NCI-H2196 (cell line): ENCODE results near the gene ARHGAP19.

Source experiments
- DNase-seq: peaks from one replicate; lab custom pipeline; 2025; ENCODE audit not compliant: unreplicated experiment; lab: John Stamatoyannopoulos, UW

The ARHGAP19 gene

DNA sequence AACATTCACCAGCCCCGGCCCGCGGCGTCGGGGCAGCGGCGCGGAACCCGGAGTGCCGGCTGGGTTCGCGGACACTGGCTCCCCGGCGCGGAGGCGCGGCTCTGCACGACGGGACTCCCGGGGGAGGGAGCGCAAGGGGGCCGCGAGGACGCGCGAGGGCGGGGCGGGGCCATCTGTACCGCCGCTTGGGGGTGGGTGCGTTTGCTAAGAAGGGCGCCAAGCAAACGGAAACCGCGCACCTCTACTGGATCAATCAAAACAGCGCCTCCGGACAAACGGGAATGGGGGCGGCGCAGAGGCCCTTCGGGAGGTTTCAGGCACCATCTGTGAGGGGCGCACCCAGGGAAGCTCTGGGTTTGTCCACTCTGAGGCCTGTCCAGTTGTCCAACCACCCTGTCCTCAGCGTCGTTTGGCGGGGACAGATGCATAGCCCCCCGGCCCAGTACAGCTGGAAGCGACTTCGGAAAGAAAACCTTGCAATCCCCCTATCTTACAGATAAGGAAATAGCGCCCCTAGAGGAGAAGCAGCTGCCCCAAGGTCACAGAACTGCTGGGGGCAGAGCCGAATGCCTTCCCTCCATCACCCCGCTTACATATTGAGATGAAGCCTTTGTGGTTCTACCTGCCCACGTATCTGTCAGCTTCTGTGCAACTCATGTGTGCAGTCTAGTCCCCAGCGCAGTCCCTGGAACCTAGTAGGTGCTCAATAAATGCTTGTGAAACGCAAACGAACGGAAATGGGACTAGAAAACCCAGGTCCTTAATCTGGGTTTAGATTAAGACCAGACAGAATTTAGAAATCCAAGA is 96.0 kb downstream of the ARHGAP19 start:
- peak; percentile 56 for DNase-seq

- DNase-seq = no peak
Measured at GRCh38 chr10:97195706-97196222, 96.7 kb downstream of the ARHGAP19 start.

DNA sequence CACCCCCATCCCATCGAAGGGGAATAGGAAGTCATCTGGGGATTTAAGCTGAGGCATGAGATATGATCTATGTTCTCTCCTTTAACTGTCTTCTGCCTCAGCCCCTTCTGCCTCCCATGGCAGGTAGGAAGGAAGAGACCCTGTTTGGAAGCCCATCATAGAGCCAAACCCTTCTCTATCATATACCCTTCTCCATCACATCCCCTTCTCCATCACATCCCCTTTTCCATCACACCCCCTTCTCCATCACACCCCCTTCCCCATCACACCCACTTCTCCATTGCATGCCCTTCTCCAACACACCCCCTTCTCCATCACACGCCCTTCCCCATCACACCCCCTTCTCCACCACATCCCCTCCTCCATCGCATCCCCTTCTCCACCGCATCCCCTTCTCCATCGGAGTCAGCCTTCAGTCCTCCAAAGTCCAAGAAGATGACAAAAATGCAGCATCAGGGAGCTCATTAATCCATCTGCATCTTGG is 99.4 kb downstream of the ARHGAP19 start:
- no peak for DNase-seq

GRCh38 chr10:97190450-97190849 is 102.0 kb downstream of the ARHGAP19 start:
- DNase-seq = no peak

DNA sequence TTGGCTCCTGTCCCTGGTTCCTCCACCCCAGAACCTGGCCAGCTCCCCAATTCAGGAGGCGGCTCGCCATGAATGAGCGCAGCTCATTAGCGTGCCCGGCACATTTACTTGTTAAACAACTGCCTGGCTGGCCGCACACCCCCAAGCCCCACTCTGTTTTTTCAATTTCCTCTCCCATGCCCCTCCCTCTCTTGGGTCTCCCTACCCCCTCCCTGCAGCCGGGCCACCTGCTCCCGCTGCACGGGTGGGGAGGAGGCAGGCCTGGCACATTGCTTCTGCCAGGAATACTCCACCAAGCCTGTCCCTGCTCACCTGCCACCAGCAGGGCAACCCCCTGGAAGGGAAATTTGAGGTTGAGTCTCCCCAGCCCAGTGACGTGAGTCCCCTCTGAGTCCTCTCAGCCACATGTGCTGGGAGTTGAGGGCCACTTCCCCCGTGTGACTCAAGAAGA is 104.2 kb downstream of the ARHGAP19 start:
- peak; percentile 64 for DNase-seq

DNA sequence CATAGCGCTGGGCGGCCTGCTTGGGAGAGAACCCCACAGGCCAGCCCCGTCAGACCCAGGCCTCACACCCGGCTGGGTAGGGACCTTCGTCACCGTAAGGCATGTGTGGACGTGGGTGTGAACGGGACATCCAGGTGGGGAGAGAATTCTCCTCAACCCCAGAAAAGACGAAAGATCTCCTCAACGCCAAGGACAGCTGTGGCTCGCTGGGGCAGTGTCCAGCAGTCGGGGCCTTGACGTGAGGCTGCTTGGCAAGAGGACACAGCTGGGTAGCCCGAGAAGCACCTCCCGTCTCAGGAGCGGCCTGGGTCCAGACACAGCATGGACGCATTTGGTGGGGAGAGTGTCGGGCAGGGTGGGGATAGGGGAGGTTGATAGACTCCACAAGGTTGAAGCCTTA is 105.5 kb downstream of the ARHGAP19 start:
- no peak for DNase-seq

GRCh38 chr10:97185326-97186058 is 106.9 kb downstream of the ARHGAP19 start, which contains the start of gene SLIT1:
TSS of gene SLIT1 (minus strand) at chr10:97185959. CDS start at chr10:97185674, 285 bp downstream.
- DNase-seq = peak; percentile 9

DNA sequence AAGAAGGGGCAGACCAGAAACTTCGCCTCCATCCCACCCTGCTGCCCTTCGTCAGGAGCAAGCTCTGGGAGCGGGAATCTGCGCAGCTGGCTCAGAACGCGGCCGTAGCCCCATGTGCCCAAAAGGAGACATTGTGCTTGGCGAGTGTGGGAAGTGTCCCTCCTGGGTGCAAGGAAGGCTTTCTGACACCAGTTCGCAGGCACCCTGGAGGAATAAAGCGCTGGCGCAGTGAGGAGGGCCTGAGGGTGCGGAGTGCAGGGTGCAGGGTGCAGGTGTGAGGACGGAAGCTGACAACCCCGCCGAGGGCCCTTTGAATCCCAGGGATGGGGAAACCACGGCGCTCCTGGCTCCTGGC is 107.5 kb downstream of the ARHGAP19 start:
- no peak for DNase-seq

GRCh38 chr10:97183314-97183713 is 109.1 kb downstream of the ARHGAP19 start:
- no peak for DNase-seq

DNA sequence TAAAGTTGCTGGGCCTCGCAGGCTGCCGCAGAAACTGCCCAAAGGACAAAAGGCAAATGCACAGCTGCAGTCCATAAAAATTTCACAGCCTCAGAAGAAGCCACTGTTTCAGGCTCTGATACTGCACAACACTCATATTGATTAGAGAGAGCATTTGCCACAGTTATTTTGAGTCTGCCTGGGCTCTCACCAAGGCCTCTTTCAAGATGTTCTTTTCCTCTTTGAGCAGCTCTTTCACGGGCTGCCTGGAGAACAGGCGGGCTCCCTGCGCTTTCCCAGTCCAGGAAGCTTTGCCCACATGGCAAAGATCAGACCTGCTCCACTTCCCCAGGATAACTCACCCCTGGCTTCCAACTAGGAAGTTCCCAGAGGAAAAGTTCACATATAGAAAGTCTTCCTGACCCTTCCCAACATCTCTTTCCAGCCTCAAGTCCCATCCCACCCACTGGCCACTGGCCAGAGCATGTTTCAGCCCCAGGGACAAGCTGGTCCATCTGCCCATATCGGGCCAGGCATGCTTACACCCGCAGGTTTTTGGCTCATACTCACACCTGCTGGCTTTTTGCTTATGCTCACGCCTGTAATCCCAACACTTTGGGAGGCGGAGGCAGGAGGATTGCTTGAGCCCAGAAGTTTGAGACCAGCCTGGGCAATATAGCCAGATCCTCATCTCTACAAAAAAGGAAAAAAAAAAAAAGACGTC is 110.0 kb downstream of the ARHGAP19 start:
- no peak for DNase-seq

GRCh38 chr10:97180986-97181385 is 111.5 kb downstream of the ARHGAP19 start:
- no peak for DNase-seq

DNA sequence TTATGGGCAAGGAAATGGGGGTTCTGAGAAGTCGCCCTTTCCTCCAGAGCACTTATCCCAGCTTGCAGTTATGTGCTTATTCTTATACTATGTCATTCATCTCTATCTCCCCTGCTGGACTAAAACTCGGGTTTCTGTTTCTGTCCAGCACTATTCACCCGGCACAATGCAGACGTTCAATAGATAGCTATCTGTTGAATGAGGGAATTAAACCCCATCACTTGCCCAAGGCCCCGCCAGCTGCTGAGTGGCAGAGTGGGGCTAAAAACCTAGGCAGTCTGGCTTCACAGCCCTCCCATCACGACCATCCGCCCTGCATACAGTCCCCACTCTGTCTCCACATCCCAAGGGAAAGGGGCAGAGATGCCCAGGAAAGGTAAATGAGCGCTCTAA is 112.1 kb downstream of the ARHGAP19 start:
- no peak for DNase-seq

GRCh38 chr10:97179731-97180362 is 112.6 kb downstream of the ARHGAP19 start:
- no peak for DNase-seq

GRCh38 chr10:97179311-97179710 is 113.1 kb downstream of the ARHGAP19 start:
- DNase-seq = no peak

DNA sequence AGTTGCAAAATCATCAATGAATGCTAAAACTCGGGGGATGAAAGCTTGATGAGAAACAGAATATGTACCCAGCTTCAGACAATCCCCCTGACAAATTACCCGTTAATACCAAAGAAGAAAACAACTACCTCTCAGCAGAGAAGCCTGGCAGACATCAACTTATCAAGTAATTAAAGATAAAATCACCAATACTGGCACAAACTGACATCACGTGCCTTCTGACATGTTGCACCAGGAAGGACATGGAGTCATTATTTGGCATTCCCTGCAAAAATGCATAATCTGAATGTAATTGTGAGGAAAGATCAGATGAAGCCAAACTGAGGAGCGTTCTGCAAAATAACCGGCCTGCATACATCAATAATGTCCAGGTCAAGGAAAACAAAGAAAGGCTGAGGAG is 114.4 kb downstream of the ARHGAP19 start:
- DNase-seq = no peak

DNA sequence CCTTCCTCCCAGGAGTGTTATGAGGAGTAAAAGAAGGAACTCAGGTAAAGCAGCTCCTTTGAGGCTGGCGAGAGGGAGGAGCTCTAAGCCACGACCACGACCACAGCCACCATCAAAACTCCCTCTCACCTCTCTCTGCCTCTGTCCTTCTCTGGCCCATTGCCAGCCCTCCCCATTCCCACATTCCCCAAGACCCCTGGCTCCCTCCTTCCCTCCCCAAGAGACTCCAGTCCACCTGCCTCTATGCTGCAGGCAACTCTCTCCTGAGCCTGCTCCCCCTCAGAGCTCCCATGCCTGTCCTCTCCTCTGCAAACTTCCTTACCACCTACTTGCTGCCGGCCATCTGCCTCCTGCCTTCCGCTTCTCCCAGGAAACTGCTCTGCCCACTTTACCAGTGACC is 116.2 kb downstream of the ARHGAP19 start:
- no peak for DNase-seq

DNA sequence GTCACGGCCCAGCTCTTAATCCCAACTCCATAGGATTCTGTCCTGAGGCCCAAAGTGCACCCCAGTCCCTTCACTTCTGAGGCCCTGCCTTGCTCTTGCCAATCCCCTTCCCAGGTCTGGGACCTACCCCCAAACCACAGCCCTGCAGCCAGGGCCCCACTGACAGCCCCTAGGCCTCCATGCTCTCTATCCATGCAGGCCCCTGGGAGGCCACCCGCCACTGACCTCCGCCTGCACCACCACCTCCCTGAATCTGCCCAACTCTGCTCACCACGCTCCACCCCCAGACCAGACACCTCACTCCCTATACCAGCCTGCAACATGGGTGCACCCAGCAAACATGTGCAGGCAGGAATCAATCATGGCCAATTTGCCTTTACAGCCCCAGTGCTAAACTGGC is 116.9 kb downstream of the ARHGAP19 start:
- no peak for DNase-seq

DNA sequence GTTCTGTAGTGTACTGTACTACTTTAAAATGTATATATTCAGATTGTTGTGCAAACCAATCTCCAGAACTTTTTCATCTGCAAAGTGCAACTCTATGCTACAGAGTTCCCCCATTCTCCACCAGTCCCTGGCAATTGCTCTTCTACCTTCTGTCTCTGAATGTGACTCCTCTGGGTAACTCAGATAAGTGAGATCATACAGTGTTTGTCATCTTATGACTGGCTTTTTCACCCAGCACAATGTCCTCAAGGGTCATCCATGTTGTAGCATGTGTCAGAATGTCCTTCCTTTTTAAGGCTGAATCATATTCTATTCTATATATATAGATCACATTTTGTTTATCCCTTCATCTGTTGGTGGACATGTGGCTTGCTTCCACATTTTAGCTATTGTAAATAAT is 117.5 kb downstream of the ARHGAP19 start:
- no peak for DNase-seq

GRCh38 chr10:97174276-97174775 is 118.1 kb downstream of the ARHGAP19 start:
- no peak for DNase-seq

GRCh38 chr10:97173036-97173435 is 119.4 kb downstream of the ARHGAP19 start:
- no peak for DNase-seq
